Astrocyte (in vitro differentiated cells and primary cell): ENCODE data around the gene ABCF2. TPM values are rescaled to one million over a fixed set of nuclear protein-coding genes. Genes with fewer than 3 reads are reported as not detected.

Source experiments
- DNase-seq: peaks from one replicate; pipeline ENCODE4 v3.0.0-alpha.2; 2010; ENCODE audit warnings: low read depth
- FAIRE-seq: peaks from 2 replicates; lab custom pipeline; 2011; peaks lifted over from hg19 to GRCh38; lab: Jason Lieb, UNC
- H2AFZ ChIP-seq: 2 replicates; pipeline ENCODE4 v1.6.0; 2012; ENCODE audit warnings: low read depth, low read length, inconsistent platforms
- H3K27ac ChIP-seq: 2 replicates; pipeline ENCODE4 v1.5.1; 2011; ENCODE audit warnings: low read depth, low read length, inconsistent platforms
- H3K27me3 ChIP-seq: 2 replicates; pipeline ENCODE4 v1.6.0; 2011; ENCODE audit warnings: low read length, inconsistent platforms; ENCODE audit not compliant: insufficient read depth
- H3K36me3 ChIP-seq: 2 replicates; pipeline ENCODE4 v1.5.1; 2011; ENCODE audit warnings: low read length, inconsistent platforms; ENCODE audit not compliant: insufficient read depth
- H3K4me1 ChIP-seq: 2 replicates; pipeline ENCODE4 v1.5.1; 2011; ENCODE audit warnings: low read length, inconsistent platforms; ENCODE audit not compliant: insufficient read depth
- H3K4me2 ChIP-seq: 2 replicates; pipeline ENCODE4 v1.6.0; 2012; ENCODE audit warnings: low read length, inconsistent platforms
- H3K4me3 ChIP-seq: 2 replicates; pipeline ENCODE4 v1.5.1; 2011; ENCODE audit warnings: low read depth, mild to moderate bottlenecking, low read length, inconsistent platforms; ENCODE audit not compliant: insufficient read depth
- H3K79me2 ChIP-seq: 2 replicates; pipeline ENCODE4 v1.6.0; 2012; ENCODE audit warnings: mild to moderate bottlenecking, low read length, inconsistent platforms; ENCODE audit not compliant: insufficient read depth
- H3K9ac ChIP-seq: 2 replicates; pipeline ENCODE4 v1.6.0; 2012; ENCODE audit warnings: mild to moderate bottlenecking, low read length, inconsistent platforms
- H3K9me3 ChIP-seq: 2 replicates; pipeline ENCODE4 v1.5.1; 2012; ENCODE audit warnings: low read depth, mild to moderate bottlenecking, low read length, inconsistent platforms; ENCODE audit not compliant: insufficient read depth
- H4K20me1 ChIP-seq: 2 replicates; pipeline ENCODE4 v1.6.0; 2012; ENCODE audit warnings: low read length, inconsistent platforms; ENCODE audit not compliant: insufficient read depth
- H3K27ac Mint-ChIP-seq: one replicate; pipeline ENCODE4 v1.8.0; 2021; ENCODE audit warnings: mild to moderate bottlenecking, mixed read lengths; ENCODE audit not compliant: unreplicated experiment
- H3K27me3 Mint-ChIP-seq: one replicate; pipeline ENCODE4 v1.8.0; 2021; ENCODE audit warnings: low read depth, mixed read lengths; ENCODE audit not compliant: unreplicated experiment
- H3K36me3 Mint-ChIP-seq: one replicate; pipeline ENCODE4 v1.8.0; 2021; ENCODE audit warnings: low read depth, mixed read lengths; ENCODE audit not compliant: unreplicated experiment
- H3K4me1 Mint-ChIP-seq: one replicate; pipeline ENCODE4 v1.8.0; 2021; ENCODE audit warnings: low read depth, mixed read lengths; ENCODE audit not compliant: unreplicated experiment
- H3K4me3 Mint-ChIP-seq: one replicate; pipeline ENCODE4 v1.8.0; 2021; ENCODE audit warnings: mild to moderate bottlenecking, moderate library complexity, mixed read lengths; ENCODE audit not compliant: unreplicated experiment
- H3K9me3 Mint-ChIP-seq: one replicate; pipeline ENCODE4 v1.8.0; 2021; ENCODE audit warnings: mild to moderate bottlenecking, mixed read lengths; ENCODE audit not compliant: unreplicated experiment
- CTCF ChIP-seq: IDR thresholded peaks from 2 replicates; pipeline ENCODE4 v1.5.1; 2011; ENCODE audit warnings: low read depth, mild to moderate bottlenecking, inconsistent platforms, low read length, moderate library complexity; ENCODE audit not compliant: insufficient read depth
- EZH2 ChIP-seq: IDR thresholded peaks from 2 replicates; pipeline ENCODE4 v1.6.1; 2012; ENCODE audit warnings: mild to moderate bottlenecking, low read length, inconsistent platforms; ENCODE audit not compliant: insufficient read depth
- total RNA-seq: library from RNA; stranded (reverse); gene quantifications from 2 replicates; pipeline ENCODE4 v1.2.1, GENCODE V29; 2021

ABCF2 gene
- total RNA-seq, 1 donor from 2014 or later = 53.2 TPM

DNA sequence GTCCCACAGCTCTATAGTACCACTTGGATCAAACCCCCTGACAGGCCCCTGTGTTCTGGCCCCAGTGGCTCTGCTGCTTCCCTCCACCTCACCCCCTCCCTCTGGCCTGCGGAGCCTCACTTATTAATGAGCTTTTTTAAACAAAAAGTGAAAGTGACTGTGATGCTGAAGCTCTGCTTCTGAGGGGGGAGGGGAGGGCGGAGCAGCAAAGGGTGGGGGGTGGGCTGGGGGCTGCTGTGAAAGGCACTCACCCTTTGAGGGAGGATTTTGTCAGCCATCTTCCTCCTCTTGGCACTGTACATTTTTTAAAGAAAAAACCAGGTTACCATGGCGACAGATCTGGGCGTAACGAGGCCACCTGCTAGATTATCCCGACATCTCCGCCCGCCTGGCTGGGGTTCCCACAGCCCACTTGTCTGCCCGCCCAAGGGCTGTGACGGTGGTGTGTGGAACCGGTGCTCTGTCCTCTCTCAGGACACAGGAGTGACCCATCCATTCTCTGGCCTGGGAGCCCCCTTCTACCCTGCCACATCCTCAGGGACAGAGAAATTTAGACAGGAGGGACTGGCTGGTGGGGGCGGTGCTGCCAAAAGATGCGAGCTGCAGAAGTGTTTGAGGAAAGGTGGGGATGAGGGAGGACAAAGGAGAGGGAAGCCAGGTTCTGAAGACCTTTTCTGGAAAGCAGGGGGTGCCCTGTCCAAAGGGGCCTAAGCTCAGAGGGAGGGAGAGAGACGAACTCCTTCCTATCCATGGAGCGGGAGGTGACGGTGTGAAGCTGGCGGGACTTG, 16.6 kb upstream of the ABCF2 start:
- Histone ChIP-seq H3K4me3 (no peak overlapping the region), H3K9ac (no peak overlapping the region), H3K9me3 (no peaks in the 10 kb centered on the region), H3K27me3 (no peaks in the 10 kb centered on the region), H3K4me1 (peaks cover 29% of the 10 kb centered on the region), H3K27ac (no peak overlapping the region), H4K20me1 (peaks cover 82% of the 10 kb centered on the region), H3K4me2 (no peak overlapping the region), H2AFZ (no peak overlapping the region), H3K79me2 (peaks cover 39% of the 10 kb centered on the region), H3K36me3 (peaks cover 25% of the 10 kb centered on the region)
- Mint-ChIP-seq H3K9me3 (no peaks in the 10 kb centered on the region), H3K4me3 (no peak overlapping the region), H3K36me3 (peaks cover 16% of the 10 kb centered on the region), H3K4me1 (peaks cover 6% of the 10 kb centered on the region), H3K27ac (no peak overlapping the region), H3K27me3 (no peaks in the 10 kb centered on the region)
- FAIRE-seq (no peak), DNase-seq (no peak)
- TF ChIP-seq EZH2 (no peak), CTCF (no peak)

DNA sequence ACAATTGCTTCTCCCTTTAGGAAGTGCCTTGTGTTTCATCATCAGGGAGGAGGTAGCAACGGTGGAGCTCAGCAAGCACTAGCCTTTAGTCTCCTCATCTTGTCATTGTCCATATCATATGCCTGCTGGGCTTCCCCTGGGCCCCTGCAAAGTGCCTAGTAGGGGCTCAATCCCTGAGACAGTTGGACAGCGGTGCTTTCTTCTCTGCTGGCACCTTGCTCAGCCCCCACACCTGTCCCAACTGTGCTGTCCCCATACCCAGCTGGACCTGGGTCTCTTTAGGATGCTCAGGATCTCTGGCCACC, 16.0 kb upstream of the ABCF2 start:
- Histone ChIP-seq H3K36me3 (peaks cover 27% of the 10 kb centered on the region), H4K20me1 (peaks cover 88% of the 10 kb centered on the region), H3K9me3 (no peaks in the 10 kb centered on the region), H3K4me2 (no peak overlapping the region), H3K27ac (no peak overlapping the region), H2AFZ (no peak overlapping the region), H3K9ac (no peak overlapping the region), H3K4me3 (no peak overlapping the region), H3K79me2 (peaks cover 41% of the 10 kb centered on the region), H3K4me1 (peaks cover 29% of the 10 kb centered on the region), H3K27me3 (no peaks in the 10 kb centered on the region)
- Mint-ChIP-seq H3K4me3 (no peak overlapping the region), H3K9me3 (no peaks in the 10 kb centered on the region), H3K4me1 (peaks cover 6% of the 10 kb centered on the region), H3K27ac (no peak overlapping the region), H3K27me3 (no peaks in the 10 kb centered on the region), H3K36me3 (peaks cover 16% of the 10 kb centered on the region)
- no peak for DNase-seq
- no peak for FAIRE-seq
- TF ChIP-seq CTCF (no peak), EZH2 (no peak)
